T-helper 2 cell treated with Interferon-gamma antibody and Interleukin-4, amounts not matched to agents 5 μg/mL and 100 μg/mL, for 36 hours (primary cell): Measurements from ENCODE around the gene LRP8.

Experiments
- DNase-seq: peaks from one replicate; pipeline ENCODE4 v3.0.0; 2021; ENCODE audit warnings: low spot score
- H3K27ac Mint-ChIP-seq: one replicate; pipeline ENCODE4 v1.8.0; 2021; ENCODE audit warnings: mild to moderate bottlenecking, mixed read lengths
- H3K27me3 Mint-ChIP-seq: one replicate; pipeline ENCODE4 v1.8.0; 2021; ENCODE audit warnings: low read depth, mixed read lengths
- H3K36me3 Mint-ChIP-seq: one replicate; pipeline ENCODE4 v1.8.0; 2021; ENCODE audit warnings: low read depth, mixed read lengths
- H3K4me1 Mint-ChIP-seq: one replicate; pipeline ENCODE4 v1.8.0; 2021; ENCODE audit warnings: low read depth, mixed read lengths
- H3K4me3 Mint-ChIP-seq: one replicate; pipeline ENCODE4 v1.8.0; 2022; ENCODE audit warnings: mild to moderate bottlenecking, moderate library complexity, mixed read lengths
- H3K9me3 Mint-ChIP-seq: one replicate; pipeline ENCODE4 v1.8.0; 2021; ENCODE audit warnings: mixed read lengths

The LRP8 gene

DNA sequence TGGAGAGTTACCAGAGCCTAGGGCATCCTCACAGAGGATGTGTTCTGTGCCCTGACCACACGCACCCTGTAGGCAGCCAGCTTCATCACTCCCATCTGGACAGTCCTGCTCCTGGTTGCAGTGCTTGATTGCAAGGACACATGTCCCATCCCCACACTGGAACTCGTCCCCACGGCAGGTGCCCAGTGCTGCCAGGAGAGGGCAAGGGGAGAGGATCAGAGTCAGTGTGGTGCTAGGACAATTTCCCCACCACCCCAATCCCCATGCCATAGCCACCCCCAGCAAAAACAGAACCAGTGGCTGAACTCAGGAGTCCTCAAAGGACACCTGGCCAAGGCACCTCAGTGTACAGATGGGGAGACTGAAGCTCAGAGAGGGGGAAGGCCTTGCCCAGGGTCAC lies 52.3 kb downstream of the LRP8 start:
- Mint-ChIP-seq H3K27ac (no peak overlapping the region), H3K36me3 (peaks cover 27% of the 10 kb centered on the region), H3K4me1 (peaks cover 4% of the 10 kb centered on the region), H3K9me3 (no peaks in the 10 kb centered on the region), H3K4me3 (no peak overlapping the region), H3K27me3 (no peaks in the 10 kb centered on the region)
- DNase-seq, result no peak

DNA sequence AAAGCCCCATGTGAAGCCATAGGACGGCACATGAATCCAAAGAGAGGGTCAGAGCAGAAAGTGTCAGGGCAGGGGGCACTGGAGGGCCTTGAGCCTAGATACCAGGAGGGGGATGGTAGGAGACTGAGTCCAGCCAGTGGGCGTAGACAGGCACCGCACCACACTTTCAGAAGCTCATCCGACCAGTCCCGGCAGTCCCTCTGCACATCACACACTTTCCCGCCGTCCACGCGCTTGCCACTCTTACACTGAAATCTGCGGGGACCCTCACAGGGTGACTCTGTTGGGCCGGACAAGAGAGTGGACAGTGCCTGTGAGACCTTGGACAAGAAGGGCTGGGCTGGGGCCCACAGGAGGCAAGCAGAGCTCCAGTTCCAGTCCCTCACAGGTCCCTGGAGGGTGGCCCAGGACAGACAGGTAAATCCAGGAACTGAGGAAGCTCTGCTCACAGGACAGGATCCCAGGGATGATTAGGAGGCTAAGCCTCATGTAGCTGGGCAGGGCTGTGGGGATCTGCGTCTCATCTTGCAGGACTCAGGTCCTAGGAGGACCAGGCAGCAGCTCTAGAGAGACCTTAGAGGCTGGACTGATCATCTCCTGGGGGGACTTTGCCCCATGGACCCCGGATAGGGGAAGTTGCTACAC lies 53.2 kb downstream of the LRP8 start:
- no peaks in the 10 kb centered on the region for H3K9me3 Mint-ChIP-seq
- H3K36me3 Mint-ChIP-seq, result peaks cover 25% of the 10 kb centered on the region
- H3K4me1 Mint-ChIP-seq, result peaks cover 4% of the 10 kb centered on the region
- no peaks in the 10 kb centered on the region for H3K27me3 Mint-ChIP-seq
- peak overlapping the region; percentile 53 for H3K27ac Mint-ChIP-seq
- H3K4me3 Mint-ChIP-seq, result no peak overlapping the region
- no peak for DNase-seq

DNA sequence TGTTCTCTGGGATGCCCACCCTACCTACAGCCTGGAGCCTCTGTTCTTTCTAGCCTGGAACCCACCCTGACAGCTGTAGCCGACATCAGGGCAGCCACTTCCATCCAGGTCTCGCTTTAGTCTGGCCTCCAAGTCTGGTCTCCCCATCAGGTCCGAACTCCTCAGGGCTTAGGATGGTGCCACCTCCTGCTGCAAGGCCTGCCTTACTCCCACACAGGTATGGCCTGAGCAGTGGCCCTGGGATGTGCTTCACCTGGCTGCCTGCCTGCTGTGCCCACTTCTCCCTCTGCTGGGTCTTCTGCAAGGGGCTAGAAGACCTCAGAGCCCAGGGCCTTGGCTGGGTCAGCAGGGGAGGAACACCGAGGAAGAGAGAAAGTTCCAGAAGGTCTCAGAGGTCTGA lies 53.8 kb downstream of the LRP8 start:
- H3K9me3 Mint-ChIP-seq, result no peaks in the 10 kb centered on the region
- no peak overlapping the region for H3K4me3 Mint-ChIP-seq
- no peak overlapping the region for H3K27ac Mint-ChIP-seq
- no peak for DNase-seq
- peaks cover 4% of the 10 kb centered on the region for H3K4me1 Mint-ChIP-seq
- peaks cover 27% of the 10 kb centered on the region for H3K36me3 Mint-ChIP-seq
- H3K27me3 Mint-ChIP-seq, result no peaks in the 10 kb centered on the region

DNA sequence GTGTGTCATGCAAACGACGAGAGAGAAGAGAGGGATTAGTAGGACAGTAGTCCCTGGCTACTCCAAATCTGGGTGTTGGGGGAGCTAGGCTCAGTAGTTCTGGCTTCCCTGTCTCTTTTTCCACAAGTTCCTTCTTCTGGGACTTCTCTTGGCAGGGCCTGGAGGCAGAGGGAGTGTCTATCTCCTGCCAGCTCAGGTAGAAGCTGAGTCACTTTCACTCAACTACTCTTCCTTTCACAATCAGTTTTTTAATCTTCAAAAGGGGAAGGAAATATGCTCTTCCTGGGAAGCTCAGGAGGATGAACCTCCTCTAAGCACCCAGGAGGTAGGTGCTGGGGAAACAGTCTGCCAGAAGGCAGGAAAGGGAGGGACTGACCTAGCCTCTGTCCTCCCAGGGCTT lies 54.3 kb downstream of the LRP8 start:
- no peak for DNase-seq
- no peaks in the 10 kb centered on the region for H3K9me3 Mint-ChIP-seq
- peaks cover 31% of the 10 kb centered on the region for H3K36me3 Mint-ChIP-seq
- no peaks in the 10 kb centered on the region for H3K27me3 Mint-ChIP-seq
- no peak overlapping the region for H3K4me3 Mint-ChIP-seq
- H3K27ac Mint-ChIP-seq, result no peak overlapping the region
- H3K4me1 Mint-ChIP-seq, result peaks cover 4% of the 10 kb centered on the region

DNA sequence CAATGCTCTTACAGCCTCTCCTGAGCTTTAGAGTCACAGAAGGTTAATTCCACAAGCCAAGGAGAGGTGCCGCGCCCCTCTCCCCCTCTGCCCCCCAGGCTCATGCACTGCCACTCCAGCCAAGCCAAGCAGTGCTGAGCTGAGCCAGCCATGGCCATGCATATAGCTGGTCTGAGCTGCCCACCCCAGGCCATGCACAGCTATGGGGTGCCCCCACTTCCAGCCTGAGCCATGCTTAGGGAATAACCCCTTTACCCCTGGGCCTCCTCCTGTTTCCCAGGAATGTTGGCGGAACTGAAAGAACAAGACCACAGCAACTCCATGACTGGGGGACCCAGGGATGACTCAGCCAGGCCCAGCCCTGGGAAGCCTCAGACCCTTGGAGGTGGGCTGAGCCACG lies 55.5 kb downstream of the LRP8 start:
- Mint-ChIP-seq H3K4me3 (no peak overlapping the region), H3K36me3 (peaks cover 25% of the 10 kb centered on the region)

DNA sequence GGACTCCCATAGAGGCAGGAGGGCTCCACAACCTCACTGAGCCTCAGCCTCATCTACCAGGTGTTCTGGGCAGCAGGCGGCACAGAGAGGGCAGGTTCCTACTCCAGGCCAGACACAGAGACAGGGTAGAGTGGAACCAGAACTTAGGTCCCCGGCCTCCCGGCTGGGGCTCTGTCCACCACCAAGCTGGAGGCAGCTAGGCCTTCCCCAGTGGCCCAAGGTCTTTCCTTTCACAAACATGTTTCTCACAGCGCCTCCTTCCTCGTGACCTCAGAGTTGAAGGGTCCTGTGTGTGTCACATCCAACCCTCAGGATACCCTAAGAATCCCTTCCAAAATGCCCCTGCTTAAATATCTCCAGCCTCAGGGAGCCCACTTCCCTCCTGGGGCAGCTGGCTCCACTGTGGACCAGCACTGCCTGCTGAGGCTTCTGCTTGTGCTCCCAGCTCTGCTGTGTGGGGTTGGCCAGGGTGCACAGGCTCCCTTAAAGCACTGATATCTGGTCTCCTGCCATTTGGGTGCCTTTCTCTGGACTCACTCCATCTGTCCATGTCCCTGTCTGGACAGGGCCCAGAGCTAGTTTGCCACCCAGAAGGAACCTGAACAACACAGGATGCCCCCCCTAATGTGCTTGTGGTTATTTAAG lies 56.3 kb downstream of the LRP8 start:
- no peaks in the 10 kb centered on the region for H3K4me1 Mint-ChIP-seq
- no peaks in the 10 kb centered on the region for H3K27me3 Mint-ChIP-seq
- no peak overlapping the region for H3K27ac Mint-ChIP-seq
- peaks cover 29% of the 10 kb centered on the region for H3K36me3 Mint-ChIP-seq
- no peaks in the 10 kb centered on the region for H3K9me3 Mint-ChIP-seq
- DNase-seq, result no peak
- H3K4me3 Mint-ChIP-seq, result no peak overlapping the region

More for the DNA sequence above, 55.5 kb downstream of the LRP8 start:
- no peak for DNase-seq
- Mint-ChIP-seq H3K4me1 (no peaks in the 10 kb centered on the region), H3K9me3 (no peaks in the 10 kb centered on the region), H3K27ac (no peak overlapping the region), H3K27me3 (no peaks in the 10 kb centered on the region)

DNA sequence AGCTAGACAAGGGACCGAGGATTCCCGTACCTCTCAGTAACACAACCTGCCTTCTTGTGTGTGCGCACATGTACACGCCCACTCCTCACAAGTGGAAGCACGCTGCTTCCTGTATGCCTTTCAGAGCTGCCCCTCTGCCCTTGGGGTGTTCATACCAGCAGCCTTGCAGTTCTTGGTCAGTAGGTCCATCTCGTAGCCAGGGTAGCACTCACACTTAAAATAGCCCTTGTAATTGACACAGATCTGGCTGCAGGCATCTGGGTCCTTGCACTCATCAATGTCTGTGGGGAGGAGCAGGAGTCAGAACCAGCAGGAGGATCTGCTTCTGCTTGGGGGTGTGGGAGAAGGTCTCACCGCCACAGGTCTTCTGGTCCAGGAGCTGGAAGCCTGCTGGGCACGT lies 57.0 kb downstream of the LRP8 start:
- no peak overlapping the region for H3K4me3 Mint-ChIP-seq
- no peak for DNase-seq
- H3K27ac Mint-ChIP-seq, result no peak overlapping the region
- peaks cover 34% of the 10 kb centered on the region for H3K36me3 Mint-ChIP-seq
- no peaks in the 10 kb centered on the region for H3K27me3 Mint-ChIP-seq
- no peaks in the 10 kb centered on the region for H3K9me3 Mint-ChIP-seq
- H3K4me1 Mint-ChIP-seq, result no peaks in the 10 kb centered on the region

DNA sequence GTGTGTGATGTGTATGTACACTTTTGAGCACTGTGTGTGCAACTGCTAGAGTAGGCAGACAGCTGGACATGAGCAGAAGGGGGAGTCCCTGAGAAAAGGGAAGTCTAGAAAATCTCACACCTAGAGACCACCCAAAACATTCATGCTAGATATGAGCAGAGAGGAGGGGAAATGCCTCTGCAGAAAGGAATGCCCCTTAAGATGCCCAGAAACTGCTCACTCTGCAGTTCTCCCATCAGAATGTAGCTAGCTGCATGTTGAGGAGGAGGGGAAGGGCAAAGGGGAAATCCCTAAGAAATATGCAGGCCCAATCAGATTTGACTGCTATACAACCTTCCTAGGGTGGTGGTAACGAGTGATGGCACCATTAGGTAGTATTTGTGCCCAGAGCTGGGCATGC lies 57.8 kb downstream of the LRP8 start:
- H3K4me3 Mint-ChIP-seq, result no peak overlapping the region
- no peaks in the 10 kb centered on the region for H3K4me1 Mint-ChIP-seq
- no peak for DNase-seq
- peaks cover 40% of the 10 kb centered on the region for H3K36me3 Mint-ChIP-seq
- no peak overlapping the region for H3K27ac Mint-ChIP-seq
- H3K9me3 Mint-ChIP-seq, result no peaks in the 10 kb centered on the region
- no peaks in the 10 kb centered on the region for H3K27me3 Mint-ChIP-seq

DNA sequence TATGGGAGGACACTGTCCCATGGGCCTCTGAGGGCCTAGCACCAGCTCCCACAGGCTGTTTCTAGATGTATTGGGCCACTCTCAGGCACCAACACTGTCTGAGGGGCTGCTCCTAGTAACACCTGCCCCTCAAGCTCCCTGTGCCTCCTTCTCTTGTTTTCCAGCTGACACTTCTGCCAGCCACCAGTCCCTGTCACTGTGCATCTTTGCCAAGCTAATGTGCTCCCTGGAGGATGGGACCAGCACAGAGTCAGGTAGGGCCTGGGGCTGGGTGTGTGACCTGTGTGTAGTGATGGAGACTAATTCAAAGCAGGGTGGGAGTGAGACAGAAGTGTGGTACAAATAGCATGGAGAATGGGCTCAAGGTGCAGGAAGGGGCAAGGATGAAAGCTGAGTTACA lies 60.1 kb downstream of the LRP8 start:
- Mint-ChIP-seq H3K36me3 (peaks cover 52% of the 10 kb centered on the region), H3K27me3 (no peaks in the 10 kb centered on the region), H3K27ac (no peak overlapping the region), H3K4me3 (no peak overlapping the region), H3K4me1 (no peaks in the 10 kb centered on the region), H3K9me3 (no peaks in the 10 kb centered on the region)
- no peak for DNase-seq

DNA sequence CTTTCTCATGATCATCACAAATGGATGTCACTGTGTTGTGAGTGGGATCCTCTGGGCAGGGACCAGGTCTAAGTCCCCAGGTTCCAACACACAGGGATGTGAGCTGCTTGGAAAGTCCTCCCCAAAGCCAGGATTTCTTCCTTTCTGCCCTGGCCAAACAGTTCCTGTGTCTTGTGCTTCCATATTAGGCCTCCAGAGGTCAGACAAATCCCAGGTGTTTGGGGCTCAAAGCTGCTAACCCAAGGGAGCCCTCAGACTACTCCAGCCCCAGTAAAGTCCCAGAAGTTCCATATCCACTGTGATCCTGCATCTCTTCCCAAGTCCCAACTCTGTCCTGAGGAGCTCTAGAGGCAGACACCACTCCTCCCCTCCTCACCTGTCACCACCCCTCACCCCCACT lies 61.8 kb downstream of the LRP8 start:
- no peak for DNase-seq
- H3K4me1 Mint-ChIP-seq, result no peaks in the 10 kb centered on the region
- no peaks in the 10 kb centered on the region for H3K27me3 Mint-ChIP-seq
- H3K36me3 Mint-ChIP-seq, result peaks cover 54% of the 10 kb centered on the region
- no peaks in the 10 kb centered on the region for H3K9me3 Mint-ChIP-seq
- no peak overlapping the region for H3K27ac Mint-ChIP-seq
- H3K4me3 Mint-ChIP-seq, result no peak overlapping the region

DNA sequence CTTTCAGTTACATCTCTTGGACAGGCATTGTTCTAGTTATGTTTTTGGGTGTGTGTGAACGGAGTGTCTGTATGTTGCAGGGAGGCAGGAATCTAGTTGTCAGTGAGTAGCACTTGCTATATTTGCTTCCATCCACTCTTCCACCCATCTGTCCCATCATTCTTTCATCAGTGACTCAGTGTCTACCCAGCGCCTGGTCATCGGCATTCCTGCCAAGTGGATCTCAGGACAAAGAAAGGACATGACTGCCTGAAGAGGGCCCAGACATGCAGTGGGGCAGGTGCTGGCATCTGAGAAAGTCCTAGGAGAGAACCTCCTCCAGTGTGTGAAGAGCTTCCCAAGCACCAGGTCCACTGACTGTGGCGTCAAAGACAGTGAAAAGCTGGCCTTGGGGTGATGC lies 62.3 kb downstream of the LRP8 start:
- peaks cover 54% of the 10 kb centered on the region for H3K36me3 Mint-ChIP-seq
- H3K27ac Mint-ChIP-seq, result no peak overlapping the region
- H3K4me3 Mint-ChIP-seq, result no peak overlapping the region
- H3K9me3 Mint-ChIP-seq, result no peaks in the 10 kb centered on the region
- no peaks in the 10 kb centered on the region for H3K4me1 Mint-ChIP-seq
- H3K27me3 Mint-ChIP-seq, result no peaks in the 10 kb centered on the region
- DNase-seq, result no peak

DNA sequence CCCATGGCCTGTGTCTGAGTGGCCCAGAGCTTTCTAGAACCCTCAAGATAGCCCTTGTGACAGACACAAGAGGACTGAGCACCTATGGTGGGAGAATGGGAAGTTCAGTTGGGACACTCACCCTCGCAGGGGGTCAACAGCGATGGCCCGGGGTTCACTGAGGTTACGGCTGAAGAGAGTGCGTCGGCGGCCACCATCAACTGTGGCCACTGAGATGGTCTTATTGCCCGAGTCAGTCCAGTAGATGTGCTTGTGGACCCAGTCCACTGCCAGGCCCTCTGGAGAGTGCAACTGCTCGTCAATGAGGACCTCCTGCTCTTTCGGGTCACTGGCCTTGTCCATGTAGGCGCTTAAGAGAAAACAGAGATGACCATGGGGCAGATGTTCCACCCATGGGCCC lies 63.8 kb downstream of the LRP8 start:
- Mint-ChIP-seq H3K4me1 (no peaks in the 10 kb centered on the region), H3K36me3 (peaks cover 58% of the 10 kb centered on the region), H3K27me3 (no peaks in the 10 kb centered on the region), H3K27ac (no peak overlapping the region), H3K4me3 (no peak overlapping the region), H3K9me3 (no peaks in the 10 kb centered on the region)
- no peak for DNase-seq

DNA sequence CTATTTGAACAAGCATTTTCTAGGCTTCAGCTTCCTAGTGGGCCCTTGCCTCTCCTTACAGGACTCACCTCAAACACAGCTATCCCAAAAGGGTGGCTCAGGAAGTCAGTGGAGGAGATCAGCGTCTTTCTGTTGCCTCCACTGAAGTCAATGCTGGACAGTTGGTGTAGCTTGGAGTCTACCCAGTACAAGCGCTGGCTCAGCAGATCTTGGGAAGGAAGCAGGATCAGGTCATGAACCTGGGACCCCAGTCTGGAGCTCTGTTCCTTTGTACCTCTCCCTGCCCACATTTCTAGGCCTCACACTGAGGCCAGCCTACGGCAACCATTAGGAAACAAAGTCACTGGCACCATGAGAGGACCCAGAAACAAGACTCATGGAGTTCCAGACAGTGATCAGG lies 65.9 kb downstream of the LRP8 start:
- H3K4me3 Mint-ChIP-seq, result no peak overlapping the region
- H3K27me3 Mint-ChIP-seq, result no peaks in the 10 kb centered on the region
- no peaks in the 10 kb centered on the region for H3K4me1 Mint-ChIP-seq
- no peak overlapping the region for H3K27ac Mint-ChIP-seq
- no peaks in the 10 kb centered on the region for H3K9me3 Mint-ChIP-seq
- DNase-seq, result no peak
- peaks cover 64% of the 10 kb centered on the region for H3K36me3 Mint-ChIP-seq

DNA sequence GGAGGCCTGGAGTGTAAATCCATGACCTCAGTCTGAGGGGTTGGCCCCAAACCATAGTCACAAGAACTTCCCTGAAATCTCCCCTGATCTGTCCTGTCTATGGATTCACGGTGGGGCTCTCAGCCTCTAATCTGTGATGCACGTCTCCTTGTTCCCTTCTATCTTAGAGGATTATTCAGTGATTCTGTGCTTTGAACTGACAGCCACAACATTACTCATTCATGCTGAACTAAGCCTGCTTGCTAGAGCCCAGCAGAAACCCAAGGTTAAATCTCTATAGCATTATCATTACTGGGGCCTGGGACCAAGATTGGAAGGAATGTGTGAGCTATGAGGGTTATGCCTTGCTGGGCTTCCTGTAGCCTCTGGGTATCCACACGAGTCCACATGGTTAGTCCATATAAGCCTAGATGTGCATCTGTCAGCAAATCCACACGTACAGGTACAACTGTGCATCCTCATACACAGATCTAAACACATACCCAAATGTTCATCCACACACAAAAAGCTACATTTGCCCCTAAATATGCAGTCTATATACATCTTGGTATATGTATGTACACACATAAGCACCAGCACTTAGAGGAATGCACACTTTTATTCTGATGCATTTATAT lies 67.1 kb downstream of the LRP8 start:
- Mint-ChIP-seq H3K36me3 (peaks cover 55% of the 10 kb centered on the region), H3K4me1 (no peaks in the 10 kb centered on the region), H3K9me3 (no peaks in the 10 kb centered on the region), H3K4me3 (no peak overlapping the region), H3K27ac (no peak overlapping the region), H3K27me3 (no peaks in the 10 kb centered on the region)
- DNase-seq, result no peak

DNA sequence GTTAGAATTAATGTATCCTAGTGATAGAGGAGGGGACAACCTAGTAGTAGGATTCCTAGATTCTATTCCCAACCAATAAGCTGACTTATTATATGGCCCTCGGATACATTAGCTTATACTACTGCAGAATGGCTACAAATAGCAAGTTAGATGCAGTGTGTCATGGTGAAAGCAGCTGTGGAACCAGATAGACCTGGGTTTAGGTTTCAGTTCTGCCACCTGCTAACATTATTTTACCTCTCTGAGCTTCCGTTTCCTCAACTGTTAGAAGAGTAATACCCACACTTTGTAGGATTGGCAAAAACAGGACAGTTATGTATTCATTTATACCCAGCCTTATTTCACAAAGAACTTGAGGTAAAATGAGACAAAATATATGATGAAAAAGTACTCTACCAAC lies 67.9 kb downstream of the LRP8 start:
- H3K4me1 Mint-ChIP-seq, result no peaks in the 10 kb centered on the region
- no peak overlapping the region for H3K27ac Mint-ChIP-seq
- no peak overlapping the region for H3K4me3 Mint-ChIP-seq
- no peaks in the 10 kb centered on the region for H3K27me3 Mint-ChIP-seq
- peaks cover 50% of the 10 kb centered on the region for H3K36me3 Mint-ChIP-seq
- no peak for DNase-seq
- H3K9me3 Mint-ChIP-seq, result no peaks in the 10 kb centered on the region
